HG03439 (cell line): ENCODE data around the gene ARHGAP19.

Experiments used
- ATAC-seq: cut with Tn5 transposase; IDR thresholded peaks from one replicate; pipeline ENCODE4 v1.9.1; 2021; ENCODE audit warnings: mild to moderate bottlenecking, moderate library complexity; ENCODE audit not compliant: unreplicated experiment

The ARHGAP19 gene

GRCh38 chr10:97292097-97292861 is at the start of gene ARHGAP19:
Gene ARHGAP19, minus strand, starts transcription at chr10:97292637. Its CDS starts 10 bp downstream, at chr10:97292627.
- ATAC-seq: peak; percentile 99

- no peak for ATAC-seq
Measured at GRCh38 chr10:97341416-97341815, 49.0 kb upstream of the ARHGAP19 start.

GRCh38 chr10:97338041-97338440 is 45.6 kb upstream of the ARHGAP19 start:
- no peak for ATAC-seq

- ATAC-seq: no peak
Measured at GRCh38 chr10:97336942-97337831, 44.8 kb upstream of the ARHGAP19 start.

GRCh38 chr10:97336446-97336845 is 44.0 kb upstream of the ARHGAP19 start:
- no peak for ATAC-seq

GRCh38 chr10:97336006-97336405 is 43.6 kb upstream of the ARHGAP19 start:
- ATAC-seq: no peak

GRCh38 chr10:97335188-97335619 is 42.8 kb upstream of the ARHGAP19 start:
- no peak for ATAC-seq

GRCh38 chr10:97334370-97335175 is 42.1 kb upstream of the ARHGAP19 start, which contains the start of gene FRAT2:
Gene FRAT2, minus strand, starts transcription at chr10:97334729. Its CDS starts 157 bp downstream, at chr10:97334572.
- peak; percentile 81 for ATAC-seq

GRCh38 chr10:97333601-97334369 is 41.3 kb upstream of the ARHGAP19 start:
- ATAC-seq: peak; percentile 22

GRCh38 chr10:97333351-97333600 is 40.8 kb upstream of the ARHGAP19 start:
- ATAC-seq: no peak

GRCh38 chr10:97332591-97333350 is 40.3 kb upstream of the ARHGAP19 start:
- no peak for ATAC-seq

GRCh38 chr10:97331153-97331703 is 38.8 kb upstream of the ARHGAP19 start:
- no peak for ATAC-seq

GRCh38 chr10:97329766-97330165 is 37.3 kb upstream of the ARHGAP19 start:
- no peak for ATAC-seq

- no peak for ATAC-seq
Measured at GRCh38 chr10:97328646-97329453, 36.4 kb upstream of the ARHGAP19 start.

GRCh38 chr10:97327348-97328294 is 35.2 kb upstream of the ARHGAP19 start:
- no peak for ATAC-seq

- no peak for ATAC-seq
Measured at GRCh38 chr10:97325754-97326153, 33.3 kb upstream of the ARHGAP19 start.

GRCh38 chr10:97323501-97323900 is 31.1 kb upstream of the ARHGAP19 start:
- no peak for ATAC-seq
